Activated T-helper 17 cell treated with anti-CD3 and anti-CD28 coated beads, Interleukin-2, amount 50 U/mL, for 72 hours (primary cell): ENCODE measurements around the gene GCLM. TPM values are rescaled to one million over a fixed set of nuclear protein-coding genes. Genes with fewer than 3 reads are reported as not detected.

ENCODE experiments used
- ATAC-seq: fragments of 150-1000 bp; cut with Tn5 transposase; replicated peaks from 2 replicates; pipeline ENCODE4 v1.10.0; 2021; ENCODE audit warnings: mild to moderate bottlenecking, moderate library complexity
- H3K27ac Mint-ChIP-seq: one replicate; pipeline ENCODE4 v1.8.0; 2022; ENCODE audit warnings: mixed read lengths
- H3K27me3 Mint-ChIP-seq: one replicate; pipeline ENCODE4 v1.8.0; 2022; ENCODE audit warnings: mixed read lengths
- H3K36me3 Mint-ChIP-seq: one replicate; pipeline ENCODE4 v1.8.0; 2022; ENCODE audit warnings: low read depth, mild to moderate bottlenecking, mixed read lengths
- H3K4me1 Mint-ChIP-seq: one replicate; pipeline ENCODE4 v1.8.0; 2022; ENCODE audit warnings: mixed read lengths
- H3K4me3 Mint-ChIP-seq: one replicate; pipeline ENCODE4 v1.8.0; 2022; ENCODE audit warnings: mild to moderate bottlenecking, mixed read lengths
- H3K9me3 Mint-ChIP-seq: one replicate; pipeline ENCODE4 v1.8.0; 2022; ENCODE audit warnings: mixed read lengths
- total RNA-seq, 2 donors: library from RNA; stranded (reverse); gene quantifications; one replicate each; pipeline ENCODE4 v1.2.3, GENCODE V29; 2022

GCLM gene
- total RNA-seq, 2 donors from 2014 or later = 15.4 to 31.1 TPM

DNA sequence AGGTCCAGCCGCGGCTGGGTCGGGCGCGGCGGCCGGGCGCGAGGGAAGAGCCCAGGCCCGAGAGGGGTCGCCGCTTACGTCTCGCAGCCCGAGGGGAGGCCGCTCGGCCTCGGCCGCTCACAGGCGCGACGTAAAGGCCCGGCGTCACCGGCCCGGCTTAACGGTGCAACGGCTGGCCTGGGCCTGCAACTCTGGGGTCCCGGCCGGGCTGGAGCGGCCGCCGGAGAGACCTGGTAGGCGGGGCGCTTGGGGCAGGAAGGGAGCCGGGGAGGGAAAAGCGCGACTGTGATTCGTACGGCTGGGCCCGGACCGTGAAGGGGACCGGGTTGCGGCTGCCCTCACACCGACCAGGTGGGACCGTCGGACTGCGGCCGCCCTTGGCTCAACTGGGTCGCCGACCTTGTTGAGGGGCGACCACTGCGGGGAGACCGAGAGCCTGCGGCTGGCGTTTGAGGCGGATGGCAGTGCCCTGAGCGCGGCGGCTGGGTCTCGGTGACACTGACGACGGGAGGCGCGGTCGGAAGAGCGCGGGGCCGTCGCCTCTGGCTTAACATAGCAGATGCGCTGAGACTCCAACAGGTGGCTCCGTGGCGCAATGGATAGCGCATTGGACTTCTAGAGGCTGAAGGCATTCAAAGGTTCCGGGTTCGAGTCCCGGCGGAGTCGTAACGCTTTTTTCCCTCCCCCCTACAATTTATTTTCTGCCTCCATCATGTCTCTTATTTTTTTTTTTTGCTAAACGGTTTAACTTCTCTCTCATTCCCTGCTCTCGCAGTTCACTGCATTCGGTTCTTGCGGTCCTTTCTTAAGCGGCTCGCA lies 62.0 kb downstream of the GCLM start:
- Mint-ChIP-seq H3K27ac (peak overlapping the region; percentile 100), H3K27me3 (no peaks in the 10 kb centered on the region), H3K4me3 (peak overlapping the region; percentile 91), H3K9me3 (no peaks in the 10 kb centered on the region), H3K4me1 (peaks cover 18% of the 10 kb centered on the region), H3K36me3 (peaks cover 17% of the 10 kb centered on the region)
- peak; percentile 80 for ATAC-seq

DNA sequence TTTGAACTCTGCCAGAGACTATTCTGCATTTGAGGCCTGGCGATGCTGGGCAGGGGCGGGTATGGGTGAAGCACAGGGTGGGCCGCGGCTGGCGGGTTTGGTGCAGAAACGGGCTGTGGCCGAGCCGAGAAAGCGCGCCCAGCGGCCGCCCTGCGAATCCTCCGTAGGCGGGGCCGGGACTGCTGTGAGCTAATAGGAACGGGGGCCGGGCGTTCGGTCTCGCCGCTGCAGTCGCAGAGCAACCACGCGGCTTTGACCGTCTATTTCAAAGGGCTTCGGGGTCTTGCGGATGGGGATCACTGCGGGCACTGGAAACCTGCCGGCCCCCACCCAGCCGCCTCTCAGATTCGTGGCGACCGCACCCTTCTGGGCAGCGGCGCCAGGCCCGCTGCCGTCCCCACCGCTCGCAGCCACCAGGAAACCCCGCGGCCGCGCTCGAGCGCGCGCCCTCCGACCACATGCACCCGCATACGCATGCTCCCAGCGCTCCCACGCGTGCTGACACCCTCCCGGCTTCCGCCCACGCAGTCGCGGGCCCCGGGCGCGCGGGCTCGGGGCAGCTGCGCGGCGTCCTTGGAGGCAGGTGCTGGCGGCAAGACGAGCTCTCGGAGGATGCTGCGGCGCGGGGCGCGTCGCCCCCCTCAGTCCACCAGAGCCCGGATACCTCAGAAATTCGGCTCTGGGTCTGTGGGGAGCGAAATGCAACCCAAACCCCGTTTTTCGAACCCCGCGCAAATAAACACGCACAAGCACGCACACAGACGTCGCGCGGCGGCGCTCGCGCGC lies 62.8 kb downstream of the GCLM start:
- peak overlapping the region; percentile 100 for H3K27ac Mint-ChIP-seq
- H3K27me3 Mint-ChIP-seq = no peaks in the 10 kb centered on the region
- peaks cover 17% of the 10 kb centered on the region for H3K36me3 Mint-ChIP-seq
- H3K9me3 Mint-ChIP-seq = no peaks in the 10 kb centered on the region
- H3K4me1 Mint-ChIP-seq = peaks cover 18% of the 10 kb centered on the region
- peak overlapping the region; percentile 91 for H3K4me3 Mint-ChIP-seq
- ATAC-seq = peak; percentile 49

DNA sequence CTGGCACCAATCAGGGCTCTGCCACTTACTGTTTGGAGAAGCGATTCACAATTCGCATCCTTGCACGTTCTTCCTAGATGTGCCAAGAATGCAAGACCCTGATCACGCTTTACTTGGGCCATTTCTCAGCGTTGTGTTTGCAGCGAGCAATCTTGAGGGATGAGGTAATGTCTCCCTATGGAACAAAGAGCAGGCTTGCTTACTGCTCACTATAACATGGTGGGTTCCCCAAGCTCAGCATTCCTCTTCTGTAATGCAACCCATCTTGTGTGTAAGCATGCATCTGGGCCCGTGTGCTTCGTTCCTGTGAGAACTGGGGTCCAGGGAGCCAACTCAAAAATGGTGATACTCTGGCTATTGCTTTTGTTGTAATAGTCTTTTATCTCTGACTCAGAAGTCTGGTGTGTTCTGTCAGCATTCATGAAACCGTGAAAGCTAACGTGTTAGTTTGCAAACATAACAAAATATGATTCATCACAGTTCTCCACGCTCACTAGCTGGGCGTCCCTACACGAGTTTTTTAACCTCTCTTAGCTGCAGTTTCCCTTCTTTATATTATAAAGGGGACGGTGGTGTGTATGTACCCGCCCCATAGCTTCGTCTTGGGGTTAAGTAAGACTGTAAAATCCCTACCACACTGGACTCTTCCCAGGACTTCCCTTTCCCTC lies 63.6 kb downstream of the GCLM start:
- ATAC-seq = peak; percentile 50
- peaks cover 17% of the 10 kb centered on the region for H3K36me3 Mint-ChIP-seq
- peak overlapping the region; percentile 91 for H3K4me3 Mint-ChIP-seq
- peak overlapping the region; percentile 88 for H3K27ac Mint-ChIP-seq
- H3K27me3 Mint-ChIP-seq = no peaks in the 10 kb centered on the region
- H3K4me1 Mint-ChIP-seq = peaks cover 18% of the 10 kb centered on the region
- H3K9me3 Mint-ChIP-seq = no peaks in the 10 kb centered on the region

DNA sequence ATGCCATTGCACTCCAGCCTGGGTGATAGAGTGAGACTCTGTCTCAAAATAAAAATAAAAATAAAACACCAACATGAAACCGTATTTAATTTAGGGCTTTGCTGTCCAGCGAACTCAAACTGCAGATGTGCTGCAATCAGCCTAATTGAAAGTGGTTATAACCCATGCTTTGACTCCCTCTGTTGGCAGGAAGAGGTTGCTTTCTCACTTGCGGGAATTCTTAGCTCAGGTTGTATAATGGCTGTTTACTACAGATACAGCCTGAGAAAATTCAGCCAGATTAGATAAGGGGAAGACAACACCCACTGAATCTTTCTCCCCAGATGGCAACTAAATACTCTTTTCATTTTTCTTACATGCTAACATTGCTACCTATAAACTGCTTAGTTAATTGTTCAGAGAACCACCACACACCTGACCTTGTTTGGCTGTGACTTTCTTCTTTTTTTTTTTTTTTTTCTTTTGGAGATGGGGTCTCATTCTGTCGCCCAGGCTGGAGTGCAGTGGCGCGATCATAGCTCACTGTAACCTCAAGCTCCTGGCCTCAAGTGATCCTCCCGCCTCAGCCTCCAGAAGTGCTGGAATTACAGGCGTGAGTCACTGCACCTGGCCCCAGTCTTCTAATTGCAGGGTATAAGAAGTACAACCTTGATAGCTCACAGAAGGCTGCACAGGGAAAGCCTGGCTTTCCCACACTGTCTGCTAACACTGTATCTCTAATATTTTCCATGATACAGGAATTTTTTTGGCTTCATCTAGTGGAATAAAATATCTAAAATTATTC lies 64.8 kb downstream of the GCLM start:
- peaks cover 17% of the 10 kb centered on the region for H3K36me3 Mint-ChIP-seq
- no peak for ATAC-seq
- H3K9me3 Mint-ChIP-seq = no peaks in the 10 kb centered on the region
- H3K4me3 Mint-ChIP-seq = peak overlapping the region; percentile 23
- H3K4me1 Mint-ChIP-seq = peaks cover 14% of the 10 kb centered on the region
- H3K27me3 Mint-ChIP-seq = no peaks in the 10 kb centered on the region
- no peak overlapping the region for H3K27ac Mint-ChIP-seq

DNA sequence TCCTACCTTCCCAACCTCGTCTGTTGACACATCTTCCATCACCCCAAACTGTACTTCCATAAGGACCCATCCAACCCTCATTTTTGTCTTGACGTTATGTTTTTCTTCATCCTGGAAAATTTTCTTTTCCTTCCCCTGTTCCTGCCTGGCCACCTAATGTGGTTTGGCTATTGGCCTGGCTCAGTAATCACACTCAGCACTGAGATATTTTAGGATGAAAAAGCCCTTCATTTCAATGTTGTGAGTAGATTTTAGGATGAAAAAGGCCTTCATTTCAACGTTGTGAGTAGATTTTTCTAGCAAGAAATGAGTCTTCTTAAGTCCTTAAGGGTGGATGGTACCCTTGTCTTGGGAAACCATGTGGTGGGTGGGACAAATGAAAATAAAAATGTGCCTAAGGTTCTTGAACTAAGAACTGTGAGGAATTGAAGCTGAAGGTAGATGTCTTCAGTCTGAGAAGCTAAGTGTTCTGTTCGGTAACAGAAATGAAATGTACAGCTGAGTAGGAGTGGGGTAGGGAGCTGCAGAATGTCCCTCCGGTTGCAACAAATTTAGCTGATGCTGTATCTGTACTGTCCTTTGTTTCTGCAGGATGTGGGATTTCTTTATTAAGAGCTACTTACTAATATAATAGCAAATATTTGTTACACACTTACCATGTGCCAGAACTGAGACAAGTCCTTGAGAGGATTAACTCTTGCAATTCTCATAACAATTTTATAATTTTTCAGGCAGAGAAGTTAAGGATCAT lies 66.3 kb downstream of the GCLM start:
- H3K4me1 Mint-ChIP-seq = peaks cover 14% of the 10 kb centered on the region
- H3K9me3 Mint-ChIP-seq = no peaks in the 10 kb centered on the region
- H3K4me3 Mint-ChIP-seq = no peak overlapping the region
- no peak for ATAC-seq
- H3K36me3 Mint-ChIP-seq = peaks cover 13% of the 10 kb centered on the region
- H3K27me3 Mint-ChIP-seq = no peaks in the 10 kb centered on the region
- H3K27ac Mint-ChIP-seq = no peak overlapping the region

DNA sequence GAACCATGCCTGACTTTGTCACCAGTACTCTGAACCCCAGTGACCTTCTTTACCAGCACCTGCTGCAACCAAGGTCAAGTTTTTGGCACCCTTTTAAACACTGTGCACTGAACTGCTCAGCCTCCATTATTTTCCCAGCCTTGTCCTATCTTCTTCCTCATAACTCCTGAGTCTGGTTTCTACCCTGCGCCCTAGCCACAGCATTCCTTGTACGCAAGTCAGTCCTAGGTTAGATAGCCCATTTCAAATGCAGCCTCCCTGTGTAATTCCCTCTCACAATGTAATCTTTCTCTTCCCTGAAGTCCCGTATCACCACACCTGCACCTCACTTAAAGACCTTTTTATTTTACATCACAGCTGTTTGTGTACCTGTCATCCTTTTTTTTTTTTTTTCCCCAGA lies 67.5 kb downstream of the GCLM start:
- Mint-ChIP-seq H3K36me3 (peaks cover 1% of the 10 kb centered on the region), H3K9me3 (no peaks in the 10 kb centered on the region), H3K4me1 (peaks cover 7% of the 10 kb centered on the region), H3K4me3 (no peak overlapping the region), H3K27me3 (no peaks in the 10 kb centered on the region), H3K27ac (no peak overlapping the region)
- no peak for ATAC-seq

DNA sequence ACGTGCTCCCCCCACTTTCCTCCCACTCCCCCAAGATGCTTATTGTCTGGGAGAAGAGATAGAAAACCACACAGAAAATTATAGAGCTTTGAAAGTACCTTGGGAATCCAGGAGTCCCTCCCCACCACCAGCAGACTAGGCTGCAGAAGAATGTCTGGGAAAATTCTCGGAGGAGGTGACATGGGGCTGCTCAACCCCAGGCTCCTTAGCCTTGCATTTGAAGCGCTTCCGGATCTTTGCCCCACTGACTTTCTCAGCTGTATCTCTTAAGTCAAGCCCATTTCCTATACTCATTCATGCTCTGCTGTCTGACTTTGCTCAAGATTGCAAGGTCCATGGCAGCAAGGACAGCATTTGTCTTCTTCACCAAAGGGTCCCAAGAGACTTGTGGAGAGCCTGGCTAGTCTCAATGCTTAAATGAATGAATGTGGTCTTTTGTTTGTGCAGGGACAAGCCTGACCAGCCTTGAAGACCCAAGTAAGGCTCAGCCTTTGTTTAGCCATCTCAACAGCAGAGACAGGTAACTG lies 68.2 kb downstream of the GCLM start:
- Mint-ChIP-seq H3K36me3 (no peaks in the 10 kb centered on the region), H3K27ac (no peak overlapping the region), H3K9me3 (no peaks in the 10 kb centered on the region), H3K27me3 (no peaks in the 10 kb centered on the region), H3K4me3 (no peak overlapping the region), H3K4me1 (peaks cover 7% of the 10 kb centered on the region)
- no peak for ATAC-seq

DNA sequence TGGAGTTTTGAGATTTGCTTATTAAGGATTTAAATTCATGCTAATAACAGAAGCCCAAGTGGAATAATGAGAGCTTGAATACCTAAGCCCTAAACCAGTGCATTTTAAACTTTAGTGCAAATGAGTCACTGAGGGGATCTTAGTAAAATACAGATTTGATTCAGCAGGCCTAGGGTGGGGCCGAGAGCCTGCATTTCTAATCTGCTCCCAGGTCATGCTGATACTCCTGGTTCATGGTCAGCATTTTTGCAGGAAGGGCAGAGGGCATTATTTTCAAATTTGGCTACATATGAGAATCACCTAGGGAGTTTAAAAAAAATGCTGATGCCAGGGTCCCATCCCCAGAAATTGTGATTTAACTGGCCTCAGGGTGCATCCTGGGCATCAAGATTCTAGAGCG lies 69.5 kb downstream of the GCLM start:
- ATAC-seq = peak; percentile 54
- Mint-ChIP-seq H3K27ac (no peak overlapping the region), H3K36me3 (no peaks in the 10 kb centered on the region), H3K4me3 (no peak overlapping the region), H3K9me3 (no peaks in the 10 kb centered on the region), H3K4me1 (no peaks in the 10 kb centered on the region), H3K27me3 (no peaks in the 10 kb centered on the region)

DNA sequence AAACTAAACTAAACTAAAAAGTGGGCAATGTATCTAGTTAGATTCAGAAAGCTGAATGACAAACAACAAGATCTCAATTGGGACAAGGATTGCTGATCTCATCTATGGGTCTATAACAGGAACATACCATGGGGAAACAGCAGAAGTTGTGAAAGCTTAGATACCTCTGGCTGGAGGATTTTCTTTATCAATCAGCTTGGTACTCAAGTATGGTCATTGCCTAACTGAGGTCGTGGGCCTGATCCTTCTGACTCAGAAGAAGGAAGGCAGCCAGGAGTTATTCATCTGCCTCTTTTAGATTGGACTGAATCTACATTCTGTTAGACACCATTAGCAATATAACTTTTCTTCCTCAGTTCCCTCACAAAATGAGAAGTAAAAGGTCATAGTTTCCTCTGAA lies 69.9 kb downstream of the GCLM start:
- H3K4me1 Mint-ChIP-seq = no peaks in the 10 kb centered on the region
- H3K27me3 Mint-ChIP-seq = no peaks in the 10 kb centered on the region
- H3K4me3 Mint-ChIP-seq = no peak overlapping the region
- no peaks in the 10 kb centered on the region for H3K9me3 Mint-ChIP-seq
- peak; percentile 91 for ATAC-seq
- no peak overlapping the region for H3K27ac Mint-ChIP-seq
- no peaks in the 10 kb centered on the region for H3K36me3 Mint-ChIP-seq

DNA sequence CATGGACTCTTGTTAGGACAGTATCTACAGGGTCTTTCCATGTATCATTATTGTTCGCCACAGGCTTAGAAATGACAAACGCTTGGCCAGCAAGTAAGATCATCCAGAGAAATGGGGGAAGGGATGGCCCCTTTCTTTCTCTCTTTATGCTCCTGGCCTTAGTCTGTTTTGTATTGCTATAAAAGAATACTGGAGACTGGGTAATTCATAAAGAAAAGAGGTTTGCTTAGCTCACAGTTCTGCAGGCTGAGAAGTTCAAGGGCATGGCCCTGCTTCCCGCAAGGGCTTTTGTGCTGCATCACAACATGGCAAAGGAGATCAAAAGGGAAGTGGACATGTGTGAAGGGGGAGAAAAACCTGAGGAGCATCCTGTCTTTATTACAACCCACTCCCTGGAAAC lies 71.3 kb downstream of the GCLM start:
- H3K9me3 Mint-ChIP-seq = no peaks in the 10 kb centered on the region
- ATAC-seq = no peak
- H3K27me3 Mint-ChIP-seq = no peaks in the 10 kb centered on the region
- no peak overlapping the region for H3K27ac Mint-ChIP-seq
- H3K4me1 Mint-ChIP-seq = no peaks in the 10 kb centered on the region
- no peak overlapping the region for H3K4me3 Mint-ChIP-seq
- H3K36me3 Mint-ChIP-seq = no peaks in the 10 kb centered on the region

Other genes starting within 250 kb of the GCLM start
- gene BCAR3, start 227.6 kb downstream of the GCLM start, total RNA-seq = 1 to 10 TPM; 1.3 to 1.9 TPM
- 10 to 100 TPM; 62.9 to 79.5 TPM for gene DNTTIP2, start 30.2 kb downstream of the GCLM start, total RNA-seq
- not detected for gene ABCA4, start 211.7 kb upstream of the GCLM start, total RNA-seq